Caco-2 (cell line): ENCODE data around the gene NGLY1. TPM values are rescaled to one million over a fixed set of nuclear protein-coding genes. Genes with fewer than 3 reads are reported as not detected.

Experiments
- BruUV-seq: library from RNA; stranded (reverse); fragments of 400-500 nt; replicated peaks from 2 replicates; lab custom pipeline; 2021; lab: Mats Ljungman, UMichigan
- CTCF ChIA-PET: fragments of 300-600 bp; sonication (Branson Sonifier 250); formaldehyde crosslinking; loops from one replicate; lab custom pipeline; 2022; ENCODE audit warnings: antibody characterized with exemption; lab: Charles Lee
- POLR2A ChIA-PET: fragments of 300-600 bp; sonication (Branson Sonifier 250); formaldehyde crosslinking; loops from one replicate; lab custom pipeline; 2022; ENCODE audit warnings: antibody characterized with exemption; lab: Charles Lee
- DNase-seq, 2 experiments: peaks; one replicate each; pipeline versions ENCODE4 v3.0.0 to v3.0.0-alpha.2; 2020 to 2022
- H3K27me3 ChIP-seq: replicated peaks from 2 replicates; pipeline ENCODE4 v1.6.0; 2011; ENCODE audit warnings: low read length; ENCODE audit not compliant: control insufficient read depth, insufficient read depth
- H3K36me3 ChIP-seq: 2 replicates; pipeline ENCODE4 v1.5.1; 2011; ENCODE audit warnings: low read length; ENCODE audit not compliant: control insufficient read depth, insufficient read depth
- H3K4me1 ChIP-seq: fragments of 250-450 bp; sonication (Bioruptor Pico); 2 replicates; pipeline ENCODE4 v1.5.1; 2020; ENCODE audit warnings: mild to moderate bottlenecking
- H3K4me3 ChIP-seq: 2 replicates; pipeline ENCODE4 v1.5.1; 2011; ENCODE audit warnings: low read depth, mild to moderate bottlenecking, control low read depth, low read length
- H3K9me3 ChIP-seq: fragments of 250-450 bp; sonication (Bioruptor Pico); 2 replicates; pipeline ENCODE4 v1.5.1; 2020; ENCODE audit warnings: mild to moderate bottlenecking, moderate library complexity
- H3K27ac Mint-ChIP-seq: one replicate; pipeline ENCODE4 v1.8.0; 2022; ENCODE audit warnings: mixed read lengths; ENCODE audit not compliant: unreplicated experiment
- H3K27me3 Mint-ChIP-seq: one replicate; pipeline ENCODE4 v1.8.0; 2022; ENCODE audit warnings: mixed read lengths; ENCODE audit not compliant: insufficient read depth, unreplicated experiment
- H3K36me3 Mint-ChIP-seq: one replicate; pipeline ENCODE4 v1.8.0; 2022; ENCODE audit warnings: mild to moderate bottlenecking, mixed read lengths; ENCODE audit not compliant: insufficient read depth, unreplicated experiment
- H3K4me1 Mint-ChIP-seq: one replicate; pipeline ENCODE4 v1.8.0; 2022; ENCODE audit warnings: low read depth, mixed read lengths; ENCODE audit not compliant: unreplicated experiment
- H3K4me3 Mint-ChIP-seq: one replicate; pipeline ENCODE4 v1.8.0; 2022; ENCODE audit warnings: mild to moderate bottlenecking, moderate library complexity, mixed read lengths; ENCODE audit not compliant: unreplicated experiment
- H3K9me3 Mint-ChIP-seq: one replicate; pipeline ENCODE4 v1.8.0; 2022; ENCODE audit warnings: mixed read lengths; ENCODE audit not compliant: unreplicated experiment
- intact Hi-C: fragments of 100-400 bp; cut with micrococcal nuclease; formaldehyde crosslinking; loops from one replicate; pipeline ENCODE4 v1.10.0; 2022; ENCODE audit not compliant: unreplicated experiment
- total RNA-seq: library from RNA; stranded (reverse); gene quantifications from 2 replicates; pipeline ENCODE4 v1.2.3, GENCODE V29; 2022
- TF ChIP-seq, protein P1 (sequence below), 2 experiments: fragments of 200-600 bp in 1 of 2; IDR thresholded peaks; 1 replicate in 1 of 2; 2 replicates in 1 of 2; pipeline versions ENCODE4 v1.5.1 to v1.8.0; 2011 to 2022; ENCODE audit warnings: antibody characterized with exemption in 1 of 2, control low read depth in 1 of 2, inconsistent platforms in 1 of 2, low read depth in 1 of 2, low read length in 1 of 2, mild to moderate bottlenecking in 1 of 2, moderate library complexity in 1 of 2; ENCODE audit not compliant: insufficient read depth in 1 of 2, severe bottlenecking in 1 of 2, unreplicated experiment in 1 of 2

The NGLY1 gene
- total RNA-seq, 1 experiment from 2014 or later = 27.1 TPM

DNA sequence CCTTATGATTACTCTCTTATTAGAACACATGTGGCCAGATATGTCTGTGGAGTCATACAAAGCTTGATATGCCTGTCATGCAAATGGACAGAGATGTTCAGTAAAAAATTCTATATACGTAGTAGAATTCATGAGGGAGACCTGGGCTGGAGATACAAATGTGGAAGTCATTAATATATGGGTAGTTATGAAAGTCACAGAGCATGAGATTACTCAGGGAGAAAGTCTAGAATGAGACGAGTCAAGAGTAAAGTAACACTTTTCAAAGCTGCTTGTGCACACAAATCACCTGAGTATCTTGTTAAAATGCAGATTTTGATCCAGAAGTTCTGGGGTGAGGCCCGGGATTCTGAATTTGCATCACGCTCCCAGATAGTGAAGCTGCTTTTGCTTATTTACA is 35.1 kb upstream of the NGLY1 start:
- no peak for DNase-seq
- Histone ChIP-seq H3K9me3 (no peaks in the 10 kb centered on the region), H3K4me3 (no peak overlapping the region), H3K36me3 (no peaks in the 10 kb centered on the region), H3K4me1 (no peaks in the 10 kb centered on the region), H3K27me3 (no peaks in the 10 kb centered on the region; the same call in none of the 2 replicates)
- TF ChIP-seq, protein P1, sequence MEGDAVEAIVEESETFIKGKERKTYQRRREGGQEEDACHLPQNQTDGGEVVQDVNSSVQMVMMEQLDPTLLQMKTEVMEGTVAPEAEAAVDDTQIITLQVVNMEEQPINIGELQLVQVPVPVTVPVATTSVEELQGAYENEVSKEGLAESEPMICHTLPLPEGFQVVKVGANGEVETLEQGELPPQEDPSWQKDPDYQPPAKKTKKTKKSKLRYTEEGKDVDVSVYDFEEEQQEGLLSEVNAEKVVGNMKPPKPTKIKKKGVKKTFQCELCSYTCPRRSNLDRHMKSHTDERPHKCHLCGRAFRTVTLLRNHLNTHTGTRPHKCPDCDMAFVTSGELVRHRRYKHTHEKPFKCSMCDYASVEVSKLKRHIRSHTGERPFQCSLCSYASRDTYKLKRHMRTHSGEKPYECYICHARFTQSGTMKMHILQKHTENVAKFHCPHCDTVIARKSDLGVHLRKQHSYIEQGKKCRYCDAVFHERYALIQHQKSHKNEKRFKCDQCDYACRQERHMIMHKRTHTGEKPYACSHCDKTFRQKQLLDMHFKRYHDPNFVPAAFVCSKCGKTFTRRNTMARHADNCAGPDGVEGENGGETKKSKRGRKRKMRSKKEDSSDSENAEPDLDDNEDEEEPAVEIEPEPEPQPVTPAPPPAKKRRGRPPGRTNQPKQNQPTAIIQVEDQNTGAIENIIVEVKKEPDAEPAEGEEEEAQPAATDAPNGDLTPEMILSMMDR (IDR thresholded peaks at IDR 0.05; ENCODE audit: insufficient read depth in 1 of 2, low read depth in 1 of 2, low read length in 1 of 2, severe bottlenecking in 1 of 2, unreplicated experiment in 1 of 2) = no peak
- Mint-ChIP-seq H3K4me1 (no peaks in the 10 kb centered on the region), H3K36me3 (no peaks in the 10 kb centered on the region), H3K27ac (no peak overlapping the region), H3K9me3 (no peaks in the 10 kb centered on the region), H3K27me3 (peaks cover 4% of the 10 kb centered on the region), H3K4me3 (no peak overlapping the region)
- no TSS peak for BruUV-seq
- ChIA-PET CTCF (no interaction called here), POLR2A (no interaction called here)
- intact Hi-C loops = no loop called here

DNA sequence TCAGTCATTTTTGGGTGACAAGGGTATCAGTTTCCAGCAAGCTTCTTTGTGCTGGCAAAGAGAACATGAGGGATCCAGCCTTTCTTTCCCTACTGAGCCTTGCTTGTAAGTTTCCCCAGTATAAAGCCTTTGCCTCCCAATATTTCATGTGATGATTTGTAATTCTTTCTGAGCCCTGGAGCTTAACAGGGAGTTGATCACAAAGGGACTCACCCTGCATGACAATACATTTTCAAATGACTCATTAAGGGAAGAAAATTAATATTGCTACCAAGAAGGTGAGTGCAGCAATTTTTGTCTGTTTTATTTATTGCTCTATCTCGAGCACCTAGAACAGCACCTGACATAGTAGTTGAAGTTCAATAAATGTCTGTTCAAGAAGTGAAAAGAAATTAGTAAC is 34.4 kb upstream of the NGLY1 start:
- H3K27me3 ChIP-seq = no peaks in the 10 kb centered on the region; the same call in none of the 2 replicates
- no TSS peak for BruUV-seq
- POLR2A ChIA-PET = no interaction called here
- DNase-seq = no peak
- Mint-ChIP-seq H3K27ac (no peak overlapping the region), H3K9me3 (no peaks in the 10 kb centered on the region), H3K27me3 (peaks cover 4% of the 10 kb centered on the region), H3K4me1 (no peaks in the 10 kb centered on the region), H3K36me3 (no peaks in the 10 kb centered on the region), H3K4me3 (no peak overlapping the region)
- H3K9me3 ChIP-seq = no peaks in the 10 kb centered on the region
- CTCF ChIA-PET = no interaction called here
- no peaks in the 10 kb centered on the region for H3K36me3 ChIP-seq
- no peak overlapping the region for H3K4me3 ChIP-seq
- no peaks in the 10 kb centered on the region for H3K4me1 ChIP-seq
- intact Hi-C loops = no loop called here
- TF ChIP-seq, protein P1 (IDR thresholded peaks at IDR 0.05; ENCODE audit: insufficient read depth in 1 of 2, low read depth in 1 of 2, low read length in 1 of 2, severe bottlenecking in 1 of 2, unreplicated experiment in 1 of 2) = no peak

DNA sequence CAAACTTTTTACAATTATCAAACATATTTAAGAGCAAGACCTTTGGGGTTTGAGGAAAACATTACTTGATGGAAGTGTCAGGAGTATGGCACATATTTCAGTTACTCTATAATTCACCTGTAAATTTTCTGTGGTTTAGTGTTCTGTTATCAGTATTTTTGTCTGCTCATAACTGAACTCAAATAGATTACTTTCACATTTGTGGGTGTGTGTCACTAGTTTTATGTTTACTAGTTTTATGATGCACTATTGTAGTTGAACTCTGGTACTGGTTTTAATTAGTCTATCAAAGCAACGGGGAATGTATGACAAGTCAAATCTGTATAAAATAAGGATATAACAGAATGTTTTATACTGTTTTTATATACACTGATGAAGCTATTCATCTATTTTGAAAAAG is 33.9 kb upstream of the NGLY1 start:
- Mint-ChIP-seq H3K36me3 (no peaks in the 10 kb centered on the region), H3K27me3 (peaks cover 4% of the 10 kb centered on the region), H3K4me1 (no peaks in the 10 kb centered on the region), H3K9me3 (no peaks in the 10 kb centered on the region), H3K27ac (no peak overlapping the region), H3K4me3 (no peak overlapping the region)
- ChIA-PET POLR2A (no interaction called here), CTCF (no interaction called here)
- intact Hi-C loops = no loop called here
- H3K9me3 ChIP-seq = no peaks in the 10 kb centered on the region
- no TSS peak for BruUV-seq
- no peaks in the 10 kb centered on the region; the same call in none of the 2 replicates for H3K27me3 ChIP-seq
- no peak for DNase-seq
- TF ChIP-seq, protein P1 (IDR thresholded peaks at IDR 0.05; ENCODE audit: insufficient read depth in 1 of 2, low read depth in 1 of 2, low read length in 1 of 2, severe bottlenecking in 1 of 2, unreplicated experiment in 1 of 2) = no peak
- no peak overlapping the region for H3K4me3 ChIP-seq
- no peaks in the 10 kb centered on the region for H3K36me3 ChIP-seq
- no peaks in the 10 kb centered on the region for H3K4me1 ChIP-seq
